ENCODE measurements around the gene KHDRBS2.

Gene KHDRBS2

DNA sequence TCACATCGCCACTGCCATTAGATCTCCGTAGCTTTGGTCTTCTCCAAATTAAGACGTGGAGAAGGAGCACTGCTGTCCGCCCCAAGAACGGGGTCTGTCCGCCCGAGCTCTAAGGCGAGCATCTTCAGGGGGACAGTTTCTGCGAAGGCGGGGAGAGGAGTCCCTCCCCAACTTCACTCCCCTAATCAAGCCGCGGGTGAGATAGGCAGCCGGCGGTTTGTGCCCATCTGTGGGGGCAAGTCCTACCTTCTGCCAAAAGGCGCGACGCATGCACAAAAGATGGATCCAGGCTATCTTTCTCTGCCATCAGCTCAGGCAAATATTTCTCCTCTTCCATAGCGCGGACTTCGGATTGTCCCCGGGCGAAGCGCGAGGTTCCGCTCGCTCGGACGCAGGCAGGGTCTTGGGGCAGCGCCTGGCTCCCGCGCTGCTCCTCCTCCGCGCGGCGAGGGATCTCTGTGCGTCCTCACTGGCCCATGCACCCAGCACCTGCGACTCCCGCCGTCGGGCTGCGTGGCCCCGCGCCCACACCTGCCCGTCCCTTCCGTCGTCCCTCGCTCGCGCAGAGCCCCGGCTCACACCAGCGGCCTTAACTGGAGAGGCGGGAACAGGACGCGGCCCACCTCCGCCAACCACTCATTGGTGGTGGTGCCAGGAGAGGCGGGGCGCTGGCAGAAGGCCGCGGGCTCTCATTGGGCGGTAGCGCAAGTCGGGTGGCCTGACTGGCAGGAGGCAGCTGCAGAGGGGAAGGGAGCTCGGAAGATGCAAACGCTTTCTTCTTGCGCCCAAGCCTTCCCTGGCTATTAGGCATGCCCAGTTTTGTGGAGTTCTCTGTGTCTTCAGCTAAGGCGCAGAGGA lies at the start of gene KHDRBS2:
KHDRBS2 (minus strand) TSS at position 614 of the 858 bp plus-strand sequence.
- DNase-seq (ENCODE audit: low spot score): no peak

GRCh38 chr6:62328607-62329006 lies 42.6 kb upstream of the KHDRBS2 start:
- no peak for DNase-seq (ENCODE audit: low spot score)

DNA sequence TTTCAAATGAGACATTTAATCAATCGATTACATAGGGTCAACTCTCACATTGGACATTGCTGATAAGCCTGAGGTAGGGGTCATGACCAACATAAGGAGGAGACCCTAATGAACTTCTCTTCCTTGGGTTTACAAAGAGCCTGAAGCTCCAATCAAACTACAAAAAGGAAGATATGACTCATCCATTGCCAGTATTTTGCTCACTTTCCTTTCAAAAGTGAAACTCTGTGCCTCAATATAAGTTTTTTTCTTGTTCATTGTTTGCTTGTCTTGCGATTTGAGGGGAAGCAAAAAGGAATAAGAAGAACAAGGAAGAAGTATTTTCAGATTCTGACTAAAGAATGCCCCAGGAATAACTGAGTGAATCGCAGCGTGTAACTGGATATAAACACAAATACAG lies 38.8 kb upstream of the KHDRBS2 start:
- no peak for DNase-seq (ENCODE audit: low spot score)

DNA sequence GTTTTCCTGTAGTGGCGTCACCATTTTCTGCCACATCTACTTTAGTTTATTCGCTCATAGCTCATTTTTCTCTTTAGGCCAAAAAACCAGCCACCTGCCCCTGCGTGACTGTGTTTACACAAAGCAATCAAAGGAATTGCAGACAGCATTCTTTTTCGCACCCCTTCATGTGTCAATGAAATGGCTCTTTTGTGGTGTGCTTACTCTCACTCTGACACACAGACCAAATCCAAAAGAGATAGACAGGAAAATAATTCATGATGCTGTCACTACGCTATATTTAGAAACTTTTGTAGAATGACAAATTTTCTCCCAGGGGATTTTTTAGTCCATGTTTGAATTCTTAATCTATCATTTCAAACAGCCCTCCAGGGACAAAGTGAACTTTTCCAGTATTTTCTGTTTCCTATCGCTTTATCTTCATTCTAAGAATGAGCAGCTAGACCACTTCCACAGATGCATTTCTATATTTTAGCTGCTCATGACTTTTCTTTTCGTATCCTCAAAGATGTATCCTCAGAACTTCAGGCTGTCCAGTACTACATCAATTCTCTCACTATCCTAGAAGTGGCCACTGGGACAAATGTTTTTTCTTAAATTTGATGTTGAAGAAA lies 37.9 kb upstream of the KHDRBS2 start:
- no peak for DNase-seq (ENCODE audit: low spot score)

- no peak for DNase-seq (ENCODE audit: low spot score)
Measured at GRCh38 chr6:62298745-62299392, 12.8 kb upstream of the KHDRBS2 start.

- DNase-seq (ENCODE audit: low spot score): no peak
Measured at GRCh38 chr6:62296541-62296940, 10.5 kb upstream of the KHDRBS2 start.

DNA sequence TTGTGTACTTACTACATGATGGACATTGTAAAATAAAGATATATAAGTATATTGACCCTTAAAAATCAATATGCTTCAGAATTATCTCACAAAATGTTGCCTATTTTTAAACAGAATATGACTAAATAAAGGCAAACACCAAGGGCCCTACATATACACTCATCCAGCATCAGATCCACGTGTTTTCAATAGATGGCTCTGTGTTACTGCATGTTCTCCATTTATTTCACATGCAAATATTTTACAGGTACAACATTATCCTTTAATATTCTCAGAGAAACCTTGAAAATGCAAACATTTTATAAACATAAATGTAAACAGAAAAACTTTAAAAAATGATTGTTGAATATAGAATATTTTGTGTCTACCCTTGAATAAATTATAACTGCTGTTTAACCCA lies 2.9 kb upstream of the KHDRBS2 start:
- DNase-seq (ENCODE audit: low spot score): no peak

DNA sequence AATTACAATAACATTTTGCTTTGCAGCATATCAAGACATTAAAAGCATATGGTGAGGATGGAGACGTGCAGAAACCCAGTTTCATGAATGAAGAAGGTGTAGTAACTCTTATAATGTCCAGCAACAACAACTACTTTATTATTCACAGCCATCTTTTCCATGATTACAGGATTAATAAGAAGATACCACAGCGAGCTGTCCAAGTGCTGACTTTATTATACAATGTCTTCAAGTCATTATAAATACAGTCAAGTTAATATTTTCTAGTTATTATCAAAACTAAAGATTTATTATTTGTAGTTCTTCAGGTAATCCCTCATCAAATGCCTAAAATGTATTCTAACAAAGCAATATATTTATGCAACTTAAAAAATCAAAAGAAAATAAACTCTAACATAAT lies 2.5 kb upstream of the KHDRBS2 start:
- DNase-seq (ENCODE audit: low spot score): no peak

- DNase-seq (ENCODE audit: low spot score): no peak
Measured at GRCh38 chr6:62286470-62286843, 432 bp upstream of the KHDRBS2 start.

GRCh38 chr6:62284725-62285124 lies 1.3 kb downstream of the KHDRBS2 start:
- DNase-seq (ENCODE audit: low spot score): no peak

GRCh38 chr6:62283796-62284411 lies 2.1 kb downstream of the KHDRBS2 start:
- DNase-seq (ENCODE audit: low spot score): no peak

DNA sequence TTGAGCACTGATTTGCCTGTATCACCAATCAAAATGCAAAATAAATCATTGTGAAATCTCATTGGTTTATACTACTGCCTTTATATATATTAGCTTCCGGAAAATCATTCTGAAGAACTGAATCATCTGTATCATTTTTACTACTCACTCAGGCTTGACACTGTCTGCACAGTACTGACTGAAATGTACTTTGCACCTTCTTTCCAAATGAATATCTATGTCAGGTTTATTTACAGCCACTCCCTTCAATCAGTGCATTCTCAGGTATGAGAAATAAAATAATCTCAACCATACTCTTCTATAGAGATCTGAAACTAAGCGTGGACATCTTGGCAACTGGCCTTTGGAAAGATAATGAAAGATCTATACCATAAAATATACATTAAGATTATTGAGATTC lies 2.7 kb downstream of the KHDRBS2 start:
- DNase-seq (ENCODE audit: low spot score): no peak

DNA sequence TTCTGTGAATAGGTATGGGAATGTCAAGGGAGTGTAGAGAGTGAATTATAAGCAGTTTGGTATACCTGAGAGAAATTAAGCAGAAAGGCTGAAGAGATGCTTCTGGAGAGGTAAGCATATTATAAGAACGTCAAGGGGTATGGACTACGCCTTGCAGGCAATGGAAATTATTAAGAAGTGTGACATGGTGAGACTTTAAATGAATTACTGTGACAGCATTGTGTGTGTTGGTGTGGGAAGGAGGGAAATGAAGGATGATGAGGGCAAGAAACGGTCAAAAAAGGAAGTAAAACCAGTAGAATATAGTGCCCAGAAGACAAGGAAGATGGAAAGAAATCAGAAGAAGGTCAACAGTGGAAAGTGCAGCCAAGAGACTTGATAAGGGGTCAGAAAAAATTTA lies 5.9 kb downstream of the KHDRBS2 start:
- no peak for DNase-seq (ENCODE audit: low spot score)

- no peak for DNase-seq (ENCODE audit: low spot score)
Measured at GRCh38 chr6:62272114-62272513, 13.9 kb downstream of the KHDRBS2 start.

- no peak for DNase-seq (ENCODE audit: low spot score)
Measured at GRCh38 chr6:62265906-62266525, 20.0 kb downstream of the KHDRBS2 start.

DNA sequence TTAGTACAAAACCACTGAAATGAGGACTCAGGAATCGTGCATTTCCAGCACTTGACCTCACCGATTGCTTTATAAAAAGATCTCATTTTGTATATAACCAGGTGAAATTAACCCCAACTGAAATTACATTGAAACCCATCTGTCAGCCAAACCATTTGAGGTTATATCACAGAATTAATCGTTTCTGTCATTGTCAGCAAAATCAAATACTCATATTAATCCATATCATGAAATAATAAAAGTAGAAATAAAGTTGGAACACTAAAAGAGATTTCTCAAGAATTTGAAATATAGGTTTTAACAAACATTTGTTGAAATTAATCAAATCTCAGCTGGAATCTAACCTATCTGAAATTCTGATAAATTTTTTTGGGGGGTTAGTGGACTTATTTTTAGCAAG lies 23.7 kb downstream of the KHDRBS2 start:
- DNase-seq (ENCODE audit: low spot score): no peak

- no peak for DNase-seq (ENCODE audit: low spot score)
Measured at GRCh38 chr6:62246087-62246486, 39.9 kb downstream of the KHDRBS2 start.

DNA sequence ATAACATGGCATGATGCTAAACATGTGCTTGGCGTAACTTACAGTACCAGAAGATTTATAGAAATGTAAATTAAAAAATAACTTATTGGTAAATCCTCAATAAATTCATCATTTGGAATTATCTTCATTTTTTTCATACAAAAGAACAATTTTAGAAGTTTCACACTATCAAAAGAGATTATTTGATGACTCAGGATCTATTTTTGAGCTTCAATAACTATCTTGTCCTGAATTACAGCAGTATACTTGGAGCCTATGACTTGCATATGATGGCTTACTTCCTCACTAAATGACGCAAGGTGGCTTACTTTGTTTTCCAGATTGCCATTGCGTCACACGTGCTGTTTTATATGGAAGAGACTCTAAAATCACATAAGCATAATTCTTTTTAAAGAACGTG lies 49.2 kb downstream of the KHDRBS2 start:
- no peak for DNase-seq (ENCODE audit: low spot score)

DNA sequence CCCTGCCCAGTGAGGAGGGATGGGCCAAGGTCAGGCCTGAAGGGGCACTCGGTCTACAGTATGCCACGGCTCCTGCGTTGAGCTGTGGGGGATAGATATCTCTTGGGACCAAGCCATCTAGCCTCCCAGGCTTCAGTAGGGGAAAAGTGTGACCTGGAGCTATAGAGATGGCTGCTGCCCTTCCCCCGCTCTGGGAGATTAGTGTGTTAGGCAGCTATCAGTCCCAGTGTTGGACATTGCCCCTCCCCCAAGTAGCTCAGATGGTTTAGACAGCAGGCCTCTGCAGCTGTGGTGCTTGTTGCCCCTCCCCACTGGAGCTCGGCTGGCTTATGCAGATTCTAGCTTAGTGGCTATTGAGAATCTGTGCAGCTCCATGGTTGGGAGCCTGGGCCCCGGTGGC lies 56.8 kb downstream of the KHDRBS2 start:
- DNase-seq (ENCODE audit: low spot score): no peak

GRCh38 chr6:62217866-62218265 lies 68.2 kb downstream of the KHDRBS2 start:
- DNase-seq (ENCODE audit: low spot score): no peak

GRCh38 chr6:62202078-62202477 lies 83.9 kb downstream of the KHDRBS2 start:
- DNase-seq (ENCODE audit: low spot score): no peak

DNA sequence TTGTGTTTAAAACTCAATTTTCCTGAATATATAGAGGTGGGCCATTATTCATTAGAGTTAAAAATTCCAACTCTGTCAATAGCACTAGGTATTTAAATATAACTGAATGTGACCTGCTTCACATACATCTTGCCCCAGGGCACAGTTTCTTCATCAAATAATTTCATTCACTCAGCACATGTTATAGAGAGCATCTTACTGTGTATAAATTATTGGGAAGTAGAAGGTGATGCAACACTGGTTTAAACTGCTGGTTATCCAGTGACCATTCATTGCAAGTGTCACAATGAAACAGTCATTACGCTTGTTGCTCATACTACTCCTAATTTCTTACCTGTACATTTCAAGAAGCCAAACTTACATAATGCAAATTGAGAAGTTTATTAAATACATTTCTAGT lies 93.4 kb downstream of the KHDRBS2 start:
- DNase-seq (ENCODE audit: low spot score): no peak

Measured in hematopoietic multipotent progenitor cell treated with erythropoietin and hydrocortisone succinate and interleukin-3 and kit ligand, for 15 days (in vitro differentiated cells).